ENCODE results near the gene TRERF1.
"Not testable (repeated sequence)": the region's sequence is repeated elsewhere in the genome, so short reads cannot be mapped to it uniquely, and the experiment has no call there.

Gene TRERF1

DNA sequence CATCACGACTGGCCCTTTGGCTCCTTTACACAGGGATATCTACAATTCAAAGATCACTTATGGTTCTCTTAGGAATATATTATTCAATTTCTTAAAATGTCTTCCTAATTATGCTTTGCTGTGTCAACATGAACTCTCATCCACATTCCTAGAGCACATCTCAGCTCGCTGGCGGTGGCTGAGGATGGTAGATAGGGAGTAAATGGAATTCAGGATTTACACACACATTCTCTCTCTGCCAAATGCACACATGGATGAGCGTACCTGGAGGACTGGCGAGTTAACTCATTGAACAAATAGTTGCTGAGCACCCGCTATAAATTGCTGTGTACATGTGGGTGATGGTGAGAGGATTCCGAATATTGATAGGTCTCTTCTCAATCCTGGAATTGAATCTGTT is 229.3 kb downstream of the TRERF1 start:
- no peak for DNase-seq (ENCODE audit: low read depth in 2 of 2)

DNA sequence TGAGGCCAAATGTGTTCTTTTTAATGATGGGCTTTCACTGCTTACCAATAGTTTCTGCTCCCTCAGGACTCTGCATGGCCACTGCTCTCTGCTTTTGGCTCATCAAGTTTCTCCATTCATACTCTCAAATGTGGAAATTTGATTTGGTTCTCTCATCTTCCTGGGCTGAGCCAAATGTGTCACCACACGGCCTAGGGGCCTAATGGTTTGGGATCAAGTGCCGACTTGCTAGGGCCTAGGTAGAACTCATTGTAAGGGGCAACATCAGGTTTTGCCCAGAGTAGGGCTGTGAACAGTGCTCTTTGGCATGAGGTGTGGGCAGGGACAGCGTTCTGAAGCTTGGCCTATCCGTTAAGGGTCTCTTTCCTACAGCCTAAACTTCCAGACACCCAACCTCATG is 230.2 kb downstream of the TRERF1 start:
- DNase-seq (ENCODE audit: low read depth in 2 of 2), result no peak

DNA sequence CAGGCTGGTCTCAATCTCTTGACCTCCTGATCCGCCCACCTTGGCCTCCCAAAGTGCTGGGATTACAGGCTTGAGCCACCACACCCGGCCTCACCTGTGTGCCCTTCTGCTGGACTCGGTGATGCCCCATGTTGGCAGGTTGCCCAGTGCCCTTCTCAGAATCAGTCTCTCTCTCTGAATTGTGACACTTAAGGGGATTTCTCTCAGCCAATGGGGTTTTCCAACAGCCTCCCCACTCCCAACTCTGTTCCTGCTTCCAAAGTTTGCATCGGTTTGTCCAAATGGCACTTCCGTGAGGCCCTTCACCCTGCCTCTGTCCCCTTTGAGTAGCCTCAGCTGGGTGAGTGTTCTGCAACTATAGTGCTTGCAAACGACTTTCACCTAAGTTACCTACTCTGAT is 230.9 kb downstream of the TRERF1 start:
- DNase-seq (ENCODE audit: low read depth in 2 of 2), result no peak

DNA sequence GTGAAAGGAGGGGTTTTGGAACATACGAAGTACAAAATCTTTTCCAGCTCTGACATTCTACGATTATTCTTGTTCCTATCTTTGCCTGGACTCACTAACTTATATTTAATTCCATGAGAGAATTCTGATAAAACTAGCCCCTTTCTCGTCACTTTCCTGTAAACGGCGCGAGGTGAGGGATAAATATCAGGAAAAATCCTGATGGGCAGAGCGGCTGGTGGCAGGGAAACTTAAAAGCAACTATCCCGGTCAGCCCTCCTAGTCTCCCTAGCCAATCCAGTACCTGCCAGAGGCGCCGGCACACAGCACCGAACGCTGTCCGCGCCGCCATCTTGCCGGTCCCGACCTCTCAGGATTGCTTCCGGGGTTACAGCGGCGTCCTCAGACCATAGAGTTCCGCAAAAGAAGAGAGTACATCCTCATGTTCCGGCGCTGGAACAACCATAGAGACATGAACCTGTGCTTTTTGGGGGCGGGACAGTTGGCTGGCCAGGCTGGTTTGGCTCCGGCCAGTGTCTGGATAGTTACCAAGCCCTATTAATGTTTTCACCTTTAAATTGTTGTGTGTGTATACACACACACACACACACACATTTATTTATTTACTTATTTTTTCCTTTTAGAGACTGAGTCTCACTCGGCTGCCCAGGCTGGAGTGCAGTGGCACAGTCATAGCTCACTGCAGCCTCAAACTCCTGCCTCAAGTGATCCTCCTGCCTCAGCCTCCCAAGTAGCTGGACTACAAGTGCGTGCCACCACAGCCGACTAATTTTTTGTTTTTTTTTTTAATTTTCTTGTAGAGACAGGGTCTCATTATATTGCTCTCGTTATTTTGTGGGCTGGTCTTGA is 234.0 kb downstream of the TRERF1 start, which contains the start of gene MRPS10:
TSS of gene MRPS10 (minus strand) at position 343 of the 849 bp plus-strand sequence. CDS start at position 331, 12 bp downstream.
- peak; percentile 81 to 85 for DNase-seq (ENCODE audit: low read depth in 2 of 2)

DNA sequence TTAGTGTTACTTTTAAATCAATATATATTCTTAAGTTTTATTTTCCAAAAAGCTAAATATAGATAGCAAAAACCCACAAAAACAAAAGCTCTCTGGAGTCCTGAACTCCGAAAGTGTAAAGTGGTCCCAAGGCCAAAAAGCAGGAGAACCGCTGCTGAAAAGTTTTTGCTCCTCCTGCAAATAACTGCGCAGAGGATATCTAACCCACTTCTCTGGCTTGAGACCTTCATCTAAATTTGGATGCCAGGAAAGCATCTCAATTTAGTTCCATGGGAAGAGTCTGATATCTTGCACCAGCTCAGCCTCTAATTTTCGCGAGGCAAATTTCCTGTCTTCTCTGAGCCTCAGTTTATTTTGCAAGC is 234.6 kb downstream of the TRERF1 start:
- DNase-seq (ENCODE audit: low read depth in 2 of 2), result no peak

DNA sequence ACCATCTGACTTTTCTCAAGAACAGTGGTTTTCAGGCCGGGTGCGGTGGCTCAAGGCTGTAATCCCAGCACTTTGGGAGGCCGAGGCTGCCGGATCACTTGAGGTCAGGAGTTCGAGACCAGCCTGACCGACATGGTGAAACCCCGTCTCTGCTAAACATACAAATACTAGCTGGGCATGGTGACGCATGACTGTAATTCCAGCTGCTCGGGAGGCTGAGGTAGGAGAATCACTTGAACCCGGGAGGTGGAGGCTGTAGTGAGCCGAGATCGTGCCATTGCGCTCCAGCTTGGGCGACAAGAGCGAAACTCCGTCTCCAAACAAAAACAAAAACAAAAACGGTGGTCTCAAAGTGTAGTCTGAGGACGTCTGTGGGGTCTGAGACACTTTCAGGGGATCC is 235.2 kb downstream of the TRERF1 start:
- not testable (repeated sequence) for DNase-seq (ENCODE audit: low read depth in 2 of 2)

DNA sequence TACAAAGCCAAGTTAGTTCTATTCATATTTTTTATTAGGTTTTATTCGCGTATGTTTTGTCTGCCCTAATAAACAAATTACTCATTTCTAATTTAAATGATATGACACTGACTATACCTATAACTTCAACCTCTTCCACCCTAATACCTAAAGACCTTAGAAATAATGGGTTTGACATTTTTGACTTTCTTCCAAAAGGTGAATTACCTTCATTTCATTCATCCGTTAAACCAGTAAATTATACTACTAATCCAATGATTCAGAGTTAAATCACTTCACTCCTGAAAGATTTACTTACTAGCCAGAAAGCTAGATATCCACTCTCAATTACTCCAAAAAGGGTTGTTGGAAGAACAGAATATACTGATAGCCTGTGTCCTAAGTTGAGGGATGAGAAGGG is 239.3 kb downstream of the TRERF1 start:
- no peak for DNase-seq (ENCODE audit: low read depth in 2 of 2)

DNA sequence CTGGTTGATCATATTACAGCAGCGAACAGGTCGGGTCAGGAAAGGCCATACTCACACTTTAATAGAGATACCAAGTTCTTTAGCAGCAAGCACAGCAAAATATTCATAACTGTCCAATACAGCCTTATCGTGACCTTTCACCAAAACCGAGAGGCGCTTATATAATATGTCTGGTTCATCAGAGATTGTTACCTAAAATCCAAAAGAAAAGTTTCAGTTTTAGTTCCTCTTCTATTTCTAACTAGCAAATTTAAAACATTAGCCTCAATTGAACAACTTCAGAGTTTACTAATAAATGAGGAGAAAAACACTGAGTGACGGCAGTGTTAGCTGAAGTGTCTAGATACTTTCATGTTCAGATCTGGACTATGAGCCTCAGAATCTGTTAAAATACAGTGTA is 240.0 kb downstream of the TRERF1 start:
- no peak for DNase-seq (ENCODE audit: low read depth in 2 of 2)

DNA sequence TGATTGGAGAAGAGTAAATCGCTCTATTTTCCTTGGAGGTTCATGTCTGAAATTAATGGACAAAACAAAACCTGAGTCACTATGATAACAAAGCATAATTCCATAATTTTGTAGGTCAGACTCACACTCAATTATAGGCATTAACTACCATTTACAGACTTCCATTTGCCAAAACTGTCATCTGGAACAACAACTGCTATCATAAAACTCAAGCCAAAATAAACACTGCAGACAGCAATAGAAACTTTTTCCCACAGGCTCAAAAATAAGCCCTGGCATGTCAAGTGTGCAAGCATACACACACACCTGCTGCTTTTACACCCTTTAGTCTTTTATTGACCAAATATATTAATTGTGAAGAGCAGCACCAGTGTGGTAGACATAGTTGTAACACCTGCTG is 241.2 kb downstream of the TRERF1 start:
- DNase-seq (ENCODE audit: low read depth in 2 of 2), result no peak

DNA sequence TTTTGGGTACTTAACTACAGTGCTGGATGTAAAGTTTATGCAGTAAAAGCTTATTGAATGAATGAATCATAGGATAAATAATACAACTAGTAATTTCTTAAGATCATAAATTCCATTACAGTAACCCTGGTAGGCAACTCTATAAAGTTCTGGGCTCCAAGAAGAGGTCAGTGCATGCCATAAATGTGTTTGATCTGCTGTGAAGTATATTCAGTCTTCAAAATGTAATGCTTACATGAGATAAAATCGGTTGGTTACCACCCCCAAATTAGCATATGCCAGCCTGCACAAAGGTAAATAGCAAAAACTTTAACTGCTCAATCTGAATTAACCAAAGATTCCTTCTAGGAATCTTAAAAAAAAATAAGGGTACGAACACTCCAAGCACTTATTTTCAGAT is 244.2 kb downstream of the TRERF1 start:
- DNase-seq (ENCODE audit: low read depth in 2 of 2), result not testable (repeated sequence)

DNA sequence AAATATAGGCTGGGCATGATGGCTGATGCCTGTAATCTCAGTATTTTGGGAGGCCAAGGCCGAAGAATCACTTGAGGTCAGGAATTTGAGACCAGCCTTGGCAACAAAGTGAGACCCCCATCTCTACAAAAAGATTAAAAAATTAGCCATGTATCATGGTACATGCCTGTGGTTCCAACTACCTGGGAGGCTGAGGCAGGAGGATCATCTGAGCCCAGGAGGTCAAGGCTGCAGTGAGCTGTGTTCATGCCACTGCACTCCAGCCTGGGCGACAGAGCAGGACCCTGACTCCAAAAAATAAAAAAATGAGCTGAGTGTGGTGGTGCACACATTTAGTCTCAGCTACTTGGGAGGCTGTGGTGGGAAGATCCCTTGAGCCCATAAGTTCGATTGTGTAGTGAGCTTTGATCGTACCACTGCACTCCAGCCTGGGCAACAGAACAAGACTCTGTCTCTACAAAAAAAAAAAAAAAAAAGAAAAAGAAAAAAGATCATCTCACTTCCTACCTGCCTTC is 246.9 kb downstream of the TRERF1 start:
- DNase-seq (ENCODE audit: low read depth in 2 of 2), result no peak

DNA sequence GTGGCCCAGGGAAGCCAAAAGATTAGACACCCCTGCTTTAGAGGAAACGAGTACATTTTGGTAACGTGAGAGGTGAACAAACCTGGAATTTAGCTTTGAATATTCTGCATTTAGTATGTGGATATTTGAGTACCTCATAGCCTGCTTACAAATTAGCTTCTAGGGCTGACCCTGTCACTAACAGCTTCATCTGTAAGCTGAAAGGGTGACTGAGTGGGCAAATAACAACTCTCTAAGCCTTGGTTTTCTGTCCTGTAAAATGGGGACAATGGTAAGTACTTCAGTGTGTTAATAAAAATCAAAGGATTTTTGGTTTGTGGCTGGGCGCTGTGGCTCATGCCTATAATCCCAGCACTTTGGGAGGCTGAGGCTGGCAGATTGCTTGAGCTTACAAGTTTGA is 248.5 kb downstream of the TRERF1 start:
- DNase-seq (ENCODE audit: low read depth in 2 of 2), result no peak

DNA sequence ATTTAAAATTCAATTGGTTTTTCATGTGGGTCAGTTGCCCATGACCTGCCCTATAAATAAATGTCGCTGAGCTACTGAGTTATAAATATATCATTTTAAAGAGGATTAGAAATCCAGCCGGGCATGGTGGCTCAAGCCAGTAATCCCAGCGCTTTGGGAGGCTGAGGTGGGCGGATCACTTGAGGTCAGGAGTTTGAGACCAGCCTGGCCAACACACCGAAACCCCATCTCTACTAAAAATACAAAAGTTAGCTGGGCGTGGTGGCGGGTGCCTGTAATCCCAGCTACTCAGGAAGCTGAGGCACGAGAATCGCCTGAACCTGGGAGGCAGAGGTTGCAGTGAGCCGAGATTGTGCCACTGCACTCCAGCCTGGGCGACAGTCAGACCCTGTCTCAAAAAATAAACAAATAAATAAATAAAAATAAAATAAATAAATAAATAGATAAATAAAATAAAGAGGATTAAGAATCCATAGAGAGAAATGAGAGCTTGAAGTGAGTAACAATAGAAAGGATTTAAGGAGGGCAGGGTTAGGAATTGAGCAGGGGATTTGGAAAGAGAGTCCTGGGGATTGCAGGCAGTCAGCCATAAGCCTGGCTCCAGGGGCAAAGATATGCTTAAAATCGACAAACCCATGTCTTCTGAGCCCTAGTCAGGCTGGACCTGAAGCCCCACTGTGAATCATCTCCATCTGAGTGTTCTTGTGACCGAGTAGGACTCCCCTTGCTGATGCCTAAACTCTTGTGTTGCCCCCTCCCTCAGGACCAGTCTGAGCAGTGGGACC is 249.4 kb downstream of the TRERF1 start:
- not testable (repeated sequence) for DNase-seq (ENCODE audit: low read depth in 2 of 2)

DNA sequence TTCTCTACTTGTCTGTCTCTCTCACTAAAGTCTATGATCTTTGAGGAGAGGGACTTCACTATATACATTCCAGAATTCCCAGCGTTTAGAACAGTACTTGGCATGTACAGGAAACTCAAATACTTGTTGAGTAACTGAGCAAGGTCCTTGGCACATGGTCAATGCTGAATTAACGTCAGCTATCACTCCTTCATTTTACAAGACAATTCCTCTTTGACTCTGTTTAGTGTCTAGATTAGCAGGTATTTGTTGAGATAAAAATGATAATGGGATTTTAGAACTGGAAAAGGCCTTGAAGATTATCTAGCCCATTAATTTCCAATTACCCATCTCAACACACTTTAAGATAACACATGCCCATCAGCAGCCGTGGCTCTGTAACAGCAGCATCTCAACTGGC is 250.3 kb downstream of the TRERF1 start:
- DNase-seq (ENCODE audit: low read depth in 2 of 2), result no peak

DNA sequence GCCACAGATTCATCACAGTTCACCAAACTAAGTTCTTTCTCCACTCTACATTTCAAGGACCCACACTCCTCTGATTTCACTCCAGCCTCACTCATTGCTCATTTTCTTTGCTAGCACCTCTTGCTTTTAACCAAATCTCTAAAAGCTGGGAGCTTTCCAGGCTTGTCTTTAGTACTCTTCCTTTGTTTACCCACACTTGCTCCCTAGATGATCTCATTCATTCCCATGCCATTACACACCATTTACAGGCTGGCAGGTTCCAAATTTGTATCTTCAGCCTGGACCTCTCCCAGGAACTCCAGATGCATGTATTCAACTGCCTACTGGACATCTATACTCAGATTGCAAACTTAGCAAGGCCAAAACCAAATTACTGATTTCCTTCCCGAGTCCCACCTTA is 251.7 kb downstream of the TRERF1 start:
- no peak for DNase-seq (ENCODE audit: low read depth in 2 of 2)

DNA sequence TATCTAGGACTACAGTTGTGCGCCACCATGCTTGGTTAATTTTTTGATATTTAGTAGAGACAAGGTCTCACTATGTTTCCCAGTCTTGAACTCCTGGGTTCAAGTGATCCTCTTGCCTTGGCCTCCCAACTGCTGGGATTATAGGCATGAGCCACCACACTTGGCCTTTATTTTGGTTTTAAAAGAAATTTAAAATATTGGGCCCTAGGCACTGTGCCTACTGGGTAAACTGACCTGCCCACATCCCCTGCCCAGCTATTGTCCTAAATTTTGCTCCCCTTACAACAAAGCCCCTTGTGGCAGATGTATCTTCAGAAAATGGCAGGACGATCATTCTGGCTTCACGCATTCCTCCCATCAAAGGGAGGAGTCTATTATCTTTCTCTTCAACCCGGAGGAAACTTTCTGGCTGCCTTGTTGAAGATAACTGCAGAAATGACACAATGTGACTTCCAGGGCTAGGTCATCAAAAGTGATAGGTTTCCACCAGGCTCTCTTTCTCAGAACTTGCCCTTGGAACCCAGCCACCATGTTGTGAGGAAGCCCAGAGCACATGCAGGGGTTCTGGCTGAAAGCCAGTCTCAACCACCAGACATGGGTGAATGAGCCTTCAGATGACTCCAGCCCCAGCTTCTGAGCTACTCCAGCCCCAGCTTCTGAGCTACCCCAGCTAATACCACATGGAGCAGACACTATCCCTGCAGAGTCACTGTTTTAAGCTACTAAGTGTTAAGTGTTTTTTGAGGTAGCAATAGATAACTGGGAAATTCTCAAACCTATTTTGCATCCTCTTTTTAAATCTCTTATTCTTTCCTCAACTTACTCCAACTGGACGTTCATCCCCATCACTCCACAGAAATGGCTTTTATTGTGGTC is 252.4 kb downstream of the TRERF1 start:
- no peak for DNase-seq (ENCODE audit: low read depth in 2 of 2)

DNA sequence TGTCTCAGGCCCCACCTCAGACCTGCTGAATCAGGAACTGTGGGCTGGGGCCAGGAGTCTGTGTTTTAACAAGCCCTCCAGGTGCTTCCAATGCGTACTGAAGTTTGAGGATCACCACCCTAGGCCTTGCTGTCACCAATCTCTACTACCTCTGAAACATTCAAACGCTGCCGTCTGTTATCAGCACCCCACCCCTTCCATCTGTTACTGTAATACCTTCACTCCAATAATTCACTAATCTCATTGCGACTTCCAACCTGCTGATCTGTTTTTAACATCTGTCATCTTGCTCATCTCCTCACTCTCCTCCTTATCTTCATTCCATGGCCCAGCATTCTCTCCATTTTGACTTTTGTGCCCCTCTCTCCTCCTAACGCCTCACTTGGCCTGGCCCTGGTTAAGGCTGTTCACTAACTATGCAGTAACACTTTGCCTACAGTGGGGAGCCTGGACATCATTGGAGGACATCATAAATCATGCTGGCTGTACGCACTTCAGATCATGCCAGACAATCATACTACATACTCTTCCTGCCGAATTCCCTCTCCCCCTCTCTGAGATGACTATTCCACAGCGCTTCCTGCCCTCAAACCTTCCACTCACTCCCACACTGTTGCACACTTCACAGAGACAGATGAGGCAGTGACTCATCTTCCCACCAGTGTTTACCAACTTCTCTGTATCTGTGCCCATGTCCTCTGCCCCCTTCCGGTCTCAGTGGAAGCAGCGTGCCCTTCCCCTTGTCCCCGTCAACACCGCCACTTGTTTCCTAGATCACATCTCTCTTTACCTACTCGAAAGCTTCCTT is 254.0 kb downstream of the TRERF1 start:
- DNase-seq (ENCODE audit: low read depth in 2 of 2), result peak in 1 of 2 donors; percentile 15

DNA sequence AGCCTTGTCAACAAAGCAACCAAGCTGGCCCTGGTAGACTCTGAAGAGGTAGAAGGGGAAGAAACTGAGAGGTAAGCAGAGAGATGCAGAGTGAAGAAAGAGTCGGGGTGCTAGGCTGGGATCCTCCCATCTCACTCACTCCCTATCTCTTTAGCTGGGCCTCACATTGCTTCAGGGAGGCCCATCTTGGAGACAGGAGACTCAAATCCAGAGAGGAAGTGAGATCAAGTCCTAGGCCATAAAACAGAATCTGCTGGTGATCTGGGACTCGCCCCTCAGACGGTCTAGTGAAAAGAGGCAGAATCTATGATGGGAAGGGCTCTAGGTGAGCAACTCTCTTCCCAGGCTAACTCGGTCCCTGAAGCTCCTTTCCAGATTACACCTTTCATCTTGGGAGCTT is 256.3 kb downstream of the TRERF1 start:
- DNase-seq (ENCODE audit: low read depth in 2 of 2), result no peak

DNA sequence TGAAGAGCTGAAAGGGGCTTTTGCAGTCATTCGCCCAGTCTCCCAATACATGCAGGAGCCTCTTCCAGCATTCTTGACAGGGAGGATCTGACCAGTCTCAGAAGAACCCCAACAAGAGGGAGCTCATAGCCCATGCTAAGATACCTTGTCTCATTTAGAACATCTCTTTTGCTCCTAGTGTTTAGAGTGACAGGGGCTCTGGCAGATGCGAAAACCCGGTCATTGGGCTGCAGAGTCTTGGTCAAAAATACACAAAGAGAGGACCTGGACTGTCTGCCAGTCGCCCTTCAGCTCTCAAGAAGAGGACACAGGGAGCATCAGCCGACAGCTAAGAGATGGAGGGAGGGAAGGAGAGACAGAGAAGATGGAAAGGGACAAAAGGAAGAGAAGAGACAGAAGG is 257.7 kb downstream of the TRERF1 start:
- DNase-seq (ENCODE audit: low read depth in 2 of 2), result no peak

DNA sequence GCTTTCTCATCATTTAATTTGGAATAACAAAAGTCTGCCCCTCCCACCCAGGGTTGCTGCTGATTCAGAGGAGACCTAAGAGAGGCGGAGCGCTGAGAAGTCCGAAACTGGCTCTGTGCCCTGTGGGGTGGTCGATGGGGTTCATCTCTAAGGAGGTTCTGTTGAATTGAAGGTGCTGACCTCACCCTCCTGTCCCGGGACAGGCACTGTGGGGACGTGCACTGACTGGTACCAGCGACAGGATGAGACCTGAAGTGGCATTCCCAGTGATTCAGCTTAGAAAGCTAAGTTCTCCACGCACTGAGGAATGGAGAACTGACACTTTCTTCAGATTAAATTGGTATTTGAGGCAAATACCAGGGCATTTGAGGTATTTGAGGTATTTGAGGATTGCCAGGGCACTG is 258.2 kb downstream of the TRERF1 start:
- no peak for DNase-seq (ENCODE audit: low read depth in 2 of 2)

DNA sequence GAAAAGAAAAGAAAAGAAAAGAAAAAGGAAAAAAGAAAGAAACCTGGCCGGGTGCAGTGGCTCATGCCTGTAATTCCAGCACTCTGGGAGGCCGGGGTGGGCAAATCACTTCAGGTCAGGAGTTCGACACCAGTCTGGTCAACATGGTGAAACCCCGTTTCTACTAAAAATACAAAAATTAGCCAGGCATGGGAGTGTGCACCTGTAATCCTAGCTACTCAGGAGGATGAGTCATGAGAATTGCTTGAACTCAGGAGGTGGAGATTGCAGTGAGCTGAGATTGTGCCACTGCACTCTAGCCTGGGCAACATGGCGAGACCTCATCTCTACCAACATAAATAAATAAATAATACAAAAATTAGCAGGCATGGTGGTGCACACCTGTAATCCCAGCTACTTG is 259.3 kb downstream of the TRERF1 start:
- DNase-seq (ENCODE audit: low read depth in 2 of 2), result not testable (repeated sequence)

Data from stimulated activated CD4-positive, alpha-beta T cell treated with anti-CD3 and anti-CD28 coated beads, Interleukin-1b, Interleukin-23, amount 100 ng/mL, for 4 hours (primary cell).